ENCODE measurements around the gene RASD2. TPM values are rescaled to one million over a fixed set of nuclear protein-coding genes. Genes with fewer than 3 reads are reported as not detected.

Gene RASD2
- total RNA-seq, 4 donors from 2014 or later, result 4.7 to 45.9 (median 16.0) TPM

DNA sequence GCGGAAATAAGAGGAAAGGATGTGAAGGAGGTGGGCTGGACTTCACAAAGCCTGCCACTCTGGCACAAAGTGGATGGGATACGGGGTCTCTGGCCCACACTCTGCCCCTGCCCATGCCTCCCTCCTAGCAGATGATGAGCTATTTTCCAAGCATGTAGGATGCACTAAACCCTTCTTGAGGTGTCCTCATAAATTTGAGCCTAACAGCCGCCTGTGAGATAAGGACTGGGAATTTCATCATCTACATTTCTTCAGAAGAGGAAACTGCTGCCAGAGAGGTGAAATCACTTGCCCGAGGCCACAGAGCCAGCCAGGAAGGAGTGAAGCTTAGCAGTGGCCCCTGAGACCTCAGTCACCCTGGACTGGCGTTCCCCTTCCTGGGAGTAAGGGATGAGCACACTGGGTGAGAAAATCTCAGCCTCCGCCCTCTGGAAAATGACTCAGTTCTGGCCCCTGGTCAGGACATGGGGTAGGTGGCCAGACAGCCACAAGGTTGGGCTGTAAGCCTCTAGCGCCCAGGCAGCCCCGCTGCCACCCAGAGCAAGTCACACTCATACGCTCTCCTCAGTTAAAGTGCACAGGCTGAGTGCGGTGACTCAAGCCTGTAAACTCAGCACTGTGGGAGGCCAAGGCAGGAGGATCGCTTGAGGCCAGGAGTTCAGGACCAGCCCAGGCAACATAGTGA is 48.6 kb downstream of the RASD2 start:
- no peaks in the 10 kb centered on the region for H3K36me3 ChIP-seq
- TF ChIP-seq POLR2AphosphoS5 (IDR thresholded peaks at IDR 0.05) (no peak), POLR2A (IDR thresholded peaks at IDR 0.05) (no peak), EP300 (IDR thresholded peaks at IDR 0.05) (no peak)
- TF ChIP-seq, protein P1, sequence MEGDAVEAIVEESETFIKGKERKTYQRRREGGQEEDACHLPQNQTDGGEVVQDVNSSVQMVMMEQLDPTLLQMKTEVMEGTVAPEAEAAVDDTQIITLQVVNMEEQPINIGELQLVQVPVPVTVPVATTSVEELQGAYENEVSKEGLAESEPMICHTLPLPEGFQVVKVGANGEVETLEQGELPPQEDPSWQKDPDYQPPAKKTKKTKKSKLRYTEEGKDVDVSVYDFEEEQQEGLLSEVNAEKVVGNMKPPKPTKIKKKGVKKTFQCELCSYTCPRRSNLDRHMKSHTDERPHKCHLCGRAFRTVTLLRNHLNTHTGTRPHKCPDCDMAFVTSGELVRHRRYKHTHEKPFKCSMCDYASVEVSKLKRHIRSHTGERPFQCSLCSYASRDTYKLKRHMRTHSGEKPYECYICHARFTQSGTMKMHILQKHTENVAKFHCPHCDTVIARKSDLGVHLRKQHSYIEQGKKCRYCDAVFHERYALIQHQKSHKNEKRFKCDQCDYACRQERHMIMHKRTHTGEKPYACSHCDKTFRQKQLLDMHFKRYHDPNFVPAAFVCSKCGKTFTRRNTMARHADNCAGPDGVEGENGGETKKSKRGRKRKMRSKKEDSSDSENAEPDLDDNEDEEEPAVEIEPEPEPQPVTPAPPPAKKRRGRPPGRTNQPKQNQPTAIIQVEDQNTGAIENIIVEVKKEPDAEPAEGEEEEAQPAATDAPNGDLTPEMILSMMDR (IDR thresholded peaks at IDR 0.05), result no peak
- H3K27me3 ChIP-seq, result no peaks in the 10 kb centered on the region
- H3K4me3 ChIP-seq, result no peak overlapping the region
- WGBS, 2 donors (ENCODE audit: low coverage in 1 of 2), result 60% methylated on average over 4 of the region's 11 CpGs; no CpG with 5 or more reads in 1 of the 2 donors
- no peaks in the 10 kb centered on the region for H3K9me3 ChIP-seq
- ATAC-seq, result peak; percentile 83
- H3K4me1 ChIP-seq, result peaks cover 0 to 47% (median 14%) of the 10 kb centered on the region in 3 donors
- H3K27ac ChIP-seq, result peak overlapping the region in 2 of 4 donors; percentile 18 to 41

DNA sequence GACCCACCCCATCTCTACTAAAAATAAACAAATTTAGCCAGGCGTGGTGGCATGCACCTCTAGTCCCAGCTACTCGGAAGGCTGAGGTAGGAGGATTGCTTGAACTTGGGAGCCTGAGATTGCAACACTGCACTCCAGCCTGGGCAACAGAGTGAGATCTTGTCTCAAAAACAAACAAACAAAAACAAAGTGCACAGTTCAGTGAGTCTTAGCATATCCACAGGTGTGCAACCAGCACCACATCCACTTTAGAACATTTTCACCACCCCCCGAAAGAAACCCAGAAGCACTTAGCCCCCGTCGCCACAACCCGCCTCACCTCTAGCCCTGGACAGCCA is 49.1 kb downstream of the RASD2 start:
- no peak for ATAC-seq
- Histone ChIP-seq H3K27me3 (no peaks in the 10 kb centered on the region), H3K4me1 (peaks cover 0 to 49% (median 14%) of the 10 kb centered on the region in 3 donors), H3K27ac (peak overlapping the region in 2 of 4 donors; percentile 18 to 41), H3K36me3 (no peaks in the 10 kb centered on the region), H3K4me3 (no peak overlapping the region), H3K9me3 (no peaks in the 10 kb centered on the region)
- TF ChIP-seq POLR2AphosphoS5 (IDR thresholded peaks at IDR 0.05) (no peak), POLR2A (IDR thresholded peaks at IDR 0.05) (no peak), EP300 (IDR thresholded peaks at IDR 0.05) (no peak)
- TF ChIP-seq, protein P1 (IDR thresholded peaks at IDR 0.05), result no peak
- 86 to 96% methylated on average over 6 of the region's 6 CpGs for WGBS, 2 donors (ENCODE audit: low coverage in 1 of 2)

DNA sequence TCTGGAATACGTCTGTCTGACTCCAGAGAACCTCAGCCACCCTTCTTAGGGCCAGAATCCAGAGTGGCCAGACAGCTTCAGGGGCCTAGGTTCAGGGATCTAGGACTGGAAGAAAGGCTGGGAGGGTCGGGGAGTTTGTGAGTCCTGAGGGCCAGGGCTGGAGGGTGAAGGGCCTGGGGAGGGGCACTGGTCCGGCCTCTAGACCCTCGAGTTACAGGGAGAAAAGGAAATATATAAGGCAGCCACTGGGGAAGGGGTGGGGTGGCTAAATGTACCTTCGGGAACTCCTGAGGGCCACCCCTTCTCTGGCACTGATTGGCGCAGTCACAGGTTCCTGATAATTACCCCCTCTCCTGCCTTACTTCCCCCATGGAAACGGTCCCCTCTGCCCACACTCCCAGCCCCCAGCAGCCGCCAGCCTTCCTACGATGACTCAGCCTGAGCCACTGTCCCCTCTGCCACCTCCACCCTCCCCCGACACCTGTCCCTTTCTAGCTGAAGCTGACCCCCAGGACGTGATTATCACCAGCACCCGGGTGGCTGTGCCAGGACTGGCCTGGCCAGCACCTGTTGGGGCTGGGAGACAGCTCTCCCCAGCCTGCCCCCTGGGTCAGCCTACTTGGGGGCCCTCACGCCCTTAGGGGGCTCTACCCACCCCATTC is 50.1 kb downstream of the RASD2 start:
- WGBS, 2 donors (ENCODE audit: low coverage in 1 of 2), result 69 to 89% methylated on average over 7 to 12 of the region's 13 CpGs
- peaks cover 0 to 49% (median 14%) of the 10 kb centered on the region in 3 donors for H3K4me1 ChIP-seq
- H3K36me3 ChIP-seq, result no peaks in the 10 kb centered on the region
- no peak for ATAC-seq
- no peaks in the 10 kb centered on the region for H3K9me3 ChIP-seq
- H3K27me3 ChIP-seq, result no peaks in the 10 kb centered on the region
- H3K27ac ChIP-seq, result peak overlapping the region in 2 of 4 donors; percentile 6 to 29
- TF ChIP-seq EP300 (IDR thresholded peaks at IDR 0.05) (no peak), POLR2A (IDR thresholded peaks at IDR 0.05) (no peak), POLR2AphosphoS5 (IDR thresholded peaks at IDR 0.05) (no peak)
- TF ChIP-seq, protein P1 (IDR thresholded peaks at IDR 0.05), result no peak
- H3K4me3 ChIP-seq, result no peak overlapping the region

DNA sequence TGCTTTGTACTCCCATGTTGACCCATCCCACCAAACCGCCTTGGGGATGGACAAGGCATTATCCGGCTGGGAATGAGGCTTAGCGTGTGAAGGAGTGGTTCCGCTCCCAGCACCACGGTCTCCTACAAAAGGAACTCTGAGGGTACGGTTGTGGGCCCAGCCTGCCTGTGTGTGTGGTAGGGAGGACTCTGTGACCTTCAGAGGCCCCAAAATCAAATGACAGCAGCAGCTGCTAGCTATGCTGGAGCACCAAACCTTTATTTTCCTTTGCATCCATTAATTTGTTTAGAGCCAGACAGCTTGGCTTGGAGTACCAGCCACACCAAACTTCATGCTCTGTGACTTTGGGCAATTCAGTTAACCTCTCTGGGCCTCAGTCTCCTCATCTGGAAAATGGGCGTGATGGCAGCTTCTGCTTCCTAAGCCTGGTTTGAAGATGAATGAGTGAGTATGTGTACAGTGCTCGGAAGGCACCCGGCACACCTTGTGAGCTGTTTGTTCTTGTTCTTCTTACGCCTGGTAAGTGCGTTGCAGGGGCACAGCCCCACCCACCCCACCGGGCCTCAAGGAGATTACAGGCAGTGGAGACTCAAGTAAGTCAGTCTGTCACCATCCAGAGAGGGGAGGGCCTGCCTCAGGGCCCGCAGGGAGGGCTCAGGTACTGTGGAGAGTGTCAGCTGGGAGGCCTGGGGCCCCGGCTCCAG is 51.2 kb downstream of the RASD2 start:
- Histone ChIP-seq H3K4me1 (peaks cover 0 to 49% (median 14%) of the 10 kb centered on the region in 3 donors), H3K36me3 (no peaks in the 10 kb centered on the region), H3K9me3 (no peaks in the 10 kb centered on the region), H3K27ac (peak overlapping the region in 3 of 4 donors; percentile 80 to 81 (median 80)), H3K4me3 (no peak overlapping the region), H3K27me3 (no peaks in the 10 kb centered on the region)
- TF ChIP-seq, protein P1 (IDR thresholded peaks at IDR 0.05), result no peak
- TF ChIP-seq POLR2AphosphoS5 (IDR thresholded peaks at IDR 0.05) (no peak), EP300 (IDR thresholded peaks at IDR 0.05) (no peak), POLR2A (IDR thresholded peaks at IDR 0.05) (no peak)
- WGBS, 2 donors (ENCODE audit: low coverage in 1 of 2), result 89% methylated on average over 5 of the region's 14 CpGs; no CpG with 5 or more reads in 1 of the 2 donors
- no peak for ATAC-seq
